GM18951 (cell line): ENCODE results near the gene RIPOR2.
"Not testable (repeated sequence)": the region's sequence is repeated elsewhere in the genome, so short reads cannot be mapped to it uniquely, and the experiment has no call there.

Source experiments
- POLR2A ChIP-seq: IDR thresholded peaks from 4 replicates; pipeline ENCODE4 v1.6.1; 2011; ENCODE audit warnings: mild to moderate bottlenecking; ENCODE audit not compliant: insufficient read length, insufficient read depth; ENCODE audit errors: extremely low read depth
- in situ Hi-C: fragments of 300-500 bp; cut with MboI; formaldehyde crosslinking; loops from one replicate; pipeline ENCODE4 v1.12.0; 2022; ENCODE audit warnings: low sequenced_read_pairs, mixed read lengths, inconsistent platforms; ENCODE audit not compliant: unreplicated experiment

RIPOR2 gene

DNA sequence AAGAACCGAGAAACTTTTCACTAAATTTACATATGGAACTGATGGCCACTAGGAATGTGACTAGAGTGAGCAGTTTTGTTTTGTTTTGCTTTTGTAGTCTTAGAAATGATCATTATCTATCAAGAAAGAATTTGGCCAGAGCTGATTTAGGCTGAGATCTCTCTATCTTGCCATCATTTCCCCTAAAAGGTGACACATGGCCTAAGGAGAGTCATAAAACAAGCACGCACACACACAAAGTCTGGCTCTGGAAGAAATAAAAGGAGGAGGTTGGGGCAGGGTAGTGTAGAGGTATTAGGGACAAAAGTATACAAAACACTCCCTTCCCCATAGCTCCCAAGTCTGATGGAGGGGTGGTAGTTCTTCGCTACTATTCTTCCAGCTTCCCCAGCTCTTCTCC, 56.4 kb downstream of the RIPOR2 start:
- TF ChIP-seq POLR2A, result no peak
- in situ Hi-C loops, result no loop called here

DNA sequence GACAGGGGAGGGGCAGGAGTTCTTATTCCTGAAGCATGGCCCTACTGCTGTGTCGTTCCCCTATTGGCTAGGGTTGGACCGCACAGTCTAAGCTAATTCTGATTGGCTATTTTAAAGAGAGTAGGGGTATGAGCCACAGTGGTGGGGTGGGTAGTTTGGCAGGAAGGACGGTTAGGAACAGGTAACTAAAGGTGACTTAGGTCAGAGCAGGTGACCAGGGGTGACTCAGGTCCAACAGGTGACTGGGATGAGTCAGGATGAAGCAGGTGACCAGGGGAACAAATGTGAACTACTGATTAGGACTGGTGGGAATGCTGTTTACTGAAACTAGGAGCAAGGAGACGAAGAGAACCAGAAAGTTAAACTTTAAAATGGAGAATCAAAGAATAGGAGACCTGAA, 58.0 kb downstream of the RIPOR2 start:
- in situ Hi-C loops, result not testable (repeated sequence)

- no peak for TF ChIP-seq POLR2A
- in situ Hi-C loops, result no loop called here
These were observed 59.0 kb downstream of the RIPOR2 start for GRCh38 chr6:24876499-24877465.

- in situ Hi-C loops, result no loop called here
- TF ChIP-seq POLR2A, result no peak
These were observed 60.2 kb downstream of the RIPOR2 start for GRCh38 chr6:24875534-24875901.

- in situ Hi-C loops, result no loop called here
- no peak for TF ChIP-seq POLR2A
These were observed 60.8 kb downstream of the RIPOR2 start for GRCh38 chr6:24874776-24875533.

GRCh38 chr6:24874128-24874527, 61.6 kb downstream of the RIPOR2 start:
- no peak for TF ChIP-seq POLR2A
- in situ Hi-C loops, result no loop called here

GRCh38 chr6:24872779-24873178, 63.0 kb downstream of the RIPOR2 start:
- in situ Hi-C loops, result no loop called here
- TF ChIP-seq POLR2A, result no peak

GRCh38 chr6:24868765-24869164, 67.0 kb downstream of the RIPOR2 start:
- in situ Hi-C loops, result no loop called here

GRCh38 chr6:24867104-24867703, 68.6 kb downstream of the RIPOR2 start:
- in situ Hi-C loops, result no loop called here
- TF ChIP-seq POLR2A, result no peak

More at GRCh38 chr6:24868765-24869164, 67.0 kb downstream of the RIPOR2 start:
- no peak for TF ChIP-seq POLR2A

- TF ChIP-seq POLR2A, result no peak
- in situ Hi-C loops, result no loop called here
These were observed 70.6 kb downstream of the RIPOR2 start for GRCh38 chr6:24865161-24865560.

DNA sequence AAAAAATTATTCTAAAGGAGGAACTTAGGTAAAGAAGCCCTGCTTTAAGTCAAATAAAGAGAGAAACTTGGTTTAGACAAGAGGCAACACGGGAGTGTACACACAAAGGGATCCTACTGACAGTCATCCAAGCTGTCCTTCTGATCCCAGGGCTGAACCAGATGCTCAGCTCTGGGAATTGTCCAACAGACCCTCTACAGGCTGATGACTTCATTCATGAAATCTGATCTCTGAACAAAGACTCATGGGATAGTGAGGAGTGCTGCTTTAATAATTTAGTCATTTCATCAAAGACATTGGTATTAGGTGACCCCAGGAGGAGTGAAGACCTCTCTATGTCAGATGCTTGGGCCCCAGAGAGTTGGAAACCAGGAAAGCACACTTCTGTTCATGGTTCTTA, 71.4 kb downstream of the RIPOR2 start:
- in situ Hi-C loops, result no loop called here
- TF ChIP-seq POLR2A, result no peak

DNA sequence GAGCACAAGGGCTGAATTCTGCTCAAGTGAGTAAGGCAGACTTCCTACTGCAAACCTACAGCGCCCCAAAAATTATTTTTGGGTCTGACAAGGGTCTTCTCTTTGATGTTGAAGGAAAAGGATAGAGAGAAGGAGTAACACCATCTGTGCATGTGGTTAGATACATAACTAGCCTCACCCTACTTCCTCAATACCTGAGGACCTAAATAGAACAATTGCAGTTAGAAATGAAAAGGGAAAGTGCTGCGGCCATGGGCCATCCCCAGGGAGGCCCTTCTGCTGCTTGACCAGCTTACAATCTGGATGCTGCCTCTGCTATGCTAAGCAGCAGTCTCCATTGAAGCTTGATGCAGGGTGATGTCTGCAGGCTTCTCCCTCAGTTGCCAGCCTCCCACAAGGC, 73.8 kb downstream of the RIPOR2 start:
- in situ Hi-C loops, result no loop called here
- TF ChIP-seq POLR2A, result no peak

GRCh38 chr6:24859608-24860200, 76.1 kb downstream of the RIPOR2 start:
- TF ChIP-seq POLR2A, result no peak
- in situ Hi-C loops, result loop anchor here (10.0 kb wide), 2 partner anchors 155 to 215 kb away; no protein-coding TSS in a partner anchor
